ENCODE measurements around the gene AP2M1. TPM values are rescaled to one million over a fixed set of nuclear protein-coding genes. Genes with fewer than 3 reads are reported as not detected.

The AP2M1 gene
- total RNA-seq, 4 donors from 2014 or later: 258 to 397 (median 298) TPM

- Histone ChIP-seq H3K27ac (replicated peaks in 1 of 4) (no peak overlapping the region), H3K36me3 (no peaks in the 10 kb centered on the region), H3K4me1 (no peaks in the 10 kb centered on the region), H3K27me3 (peaks cover 0 to 34% (median 0%) of the 10 kb centered on the region in 4 donors), H3K9me3 (no peaks in the 10 kb centered on the region), H3K4me3 (no peak overlapping the region)
- no peak for TF ChIP-seq EP300 (IDR thresholded peaks at IDR 0.05)
- no peak for TF ChIP-seq CTCF (IDR thresholded peaks at IDR 0.05)
- 66% methylated on average over 4 of the region's 4 CpGs for WGBS
- intact Hi-C loops (cut with DNase I): no loop called here
- no peak for DNase-seq (ENCODE audit: extremely low spot score)
These were observed 44.2 kb downstream of the AP2M1 start for GRCh38 chr3:184218814-184219213.

- intact Hi-C loops (cut with DNase I): no loop called here
- peaks cover 0 to 64% (median 2%) of the 10 kb centered on the region in 4 donors for H3K27me3 ChIP-seq
- H3K27ac ChIP-seq (replicated peaks in 1 of 4): no peak overlapping the region
- DNase-seq (ENCODE audit: extremely low spot score): no peak
- H3K4me1 ChIP-seq: no peaks in the 10 kb centered on the region
- no peak overlapping the region for H3K4me3 ChIP-seq
- no peak for TF ChIP-seq POLR2AphosphoS5 (IDR thresholded peaks at IDR 0.05)
- no peak for TF ChIP-seq EP300 (IDR thresholded peaks at IDR 0.05)
- TF ChIP-seq CTCF (IDR thresholded peaks at IDR 0.05): no peak
- no peak for TF ChIP-seq POLR2A (IDR thresholded peaks at IDR 0.05; ENCODE audit: low read depth)
- H3K36me3 ChIP-seq: no peaks in the 10 kb centered on the region
- no peaks in the 10 kb centered on the region for H3K9me3 ChIP-seq
- WGBS: 85% methylated on average over 3 of the region's 3 CpGs
These were observed 47.9 kb downstream of the AP2M1 start for GRCh38 chr3:184222521-184222920.

GRCh38 chr3:184223946-184224345 is 49.3 kb downstream of the AP2M1 start:
- intact Hi-C loops (cut with DNase I): no loop called here
- no peak overlapping the region for H3K4me3 ChIP-seq
- H3K36me3 ChIP-seq: no peaks in the 10 kb centered on the region
- H3K27me3 ChIP-seq: peaks cover 0 to 70% (median 8%) of the 10 kb centered on the region in 4 donors
- H3K9me3 ChIP-seq: no peaks in the 10 kb centered on the region
- H3K4me1 ChIP-seq: peaks cover 2 to 8% (median 4%) of the 10 kb centered on the region in 4 donors
- DNase-seq (ENCODE audit: extremely low spot score): no peak
- WGBS: 76% methylated on average over 3 of the region's 3 CpGs
- TF ChIP-seq CTCF (IDR thresholded peaks at IDR 0.05) (no peak), EP300 (IDR thresholded peaks at IDR 0.05) (no peak), POLR2AphosphoS5 (IDR thresholded peaks at IDR 0.05) (no peak)
- no peak overlapping the region for H3K27ac ChIP-seq (replicated peaks in 1 of 4)

GRCh38 chr3:184227481-184227935 is 52.9 kb downstream of the AP2M1 start:
- Histone ChIP-seq H3K36me3 (no peaks in the 10 kb centered on the region), H3K27me3 (peaks cover 4 to 86% (median 31%) of the 10 kb centered on the region in 4 donors), H3K4me3 (no peak overlapping the region), H3K9me3 (no peaks in the 10 kb centered on the region), H3K4me1 (peaks cover 23 to 30% (median 26%) of the 10 kb centered on the region in 4 donors), H3K27ac (replicated peaks in 1 of 4) (no peak overlapping the region)
- DNase-seq (ENCODE audit: extremely low spot score): no peak
- 68% methylated on average over 2 of the region's 2 CpGs for WGBS
- intact Hi-C loops (cut with DNase I): no loop called here
- TF ChIP-seq EP300 (IDR thresholded peaks at IDR 0.05): no peak
- no peak for TF ChIP-seq POLR2A (IDR thresholded peaks at IDR 0.05; ENCODE audit: low read depth)
- peak; percentile 49 to 79 (median 57) for TF ChIP-seq CTCF (IDR thresholded peaks at IDR 0.05)

Measured in esophagus muscularis mucosa (tissue), 4 donors.